T-helper 2 cell treated with Interferon-gamma antibody and Interleukin-4, amounts not matched to agents 100 ng/mL and 5 ng/mL, for 36 hours (primary cell): Measurements from ENCODE around the gene ITPR1. TPM values are rescaled to one million over a fixed set of nuclear protein-coding genes. Genes with fewer than 3 reads are reported as not detected.

Experiments
- intact Hi-C: fragments of 100-400 bp; cut with micrococcal nuclease; formaldehyde crosslinking; loops from one replicate; pipeline ENCODE4 v1.15.1; 2023
- total RNA-seq: library from RNA; stranded (reverse); gene quantifications from 2 replicates; pipeline ENCODE4 v1.2.3, GENCODE V29; 2022

Gene ITPR1
- total RNA-seq, 1 donor from 2014 or later, result 40.4 TPM

GRCh38 chr3:4508048-4508981 is 15.2 kb downstream of the ITPR1 start:
- intact Hi-C loops, result loop anchor here (5.0 kb wide), 1 partner anchor 206 kb away; the partner anchor contains the start of gene SETMAR

DNA sequence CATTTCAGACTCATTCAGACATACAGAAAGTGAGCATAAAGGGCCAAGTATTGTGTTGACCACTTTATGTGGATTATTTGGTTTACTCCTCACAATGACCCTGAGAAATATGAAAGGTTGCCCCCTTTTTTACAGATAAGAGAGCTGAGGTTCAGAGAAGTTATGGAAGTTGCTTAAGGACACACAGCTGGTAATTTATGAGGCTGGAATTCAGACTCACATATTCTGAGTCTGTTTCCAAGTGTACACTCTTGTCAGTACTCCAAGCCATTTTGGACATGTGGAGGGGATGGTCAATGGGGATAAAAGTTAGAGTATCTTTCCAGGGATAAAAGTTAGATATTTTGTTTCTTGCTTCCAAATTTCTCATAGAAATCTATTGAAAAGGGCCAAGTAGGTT is 15.9 kb downstream of the ITPR1 start:
- intact Hi-C loops, result loop anchor here (5.0 kb wide), 1 partner anchor 207 kb away; the partner anchor contains the start of gene SETMAR

DNA sequence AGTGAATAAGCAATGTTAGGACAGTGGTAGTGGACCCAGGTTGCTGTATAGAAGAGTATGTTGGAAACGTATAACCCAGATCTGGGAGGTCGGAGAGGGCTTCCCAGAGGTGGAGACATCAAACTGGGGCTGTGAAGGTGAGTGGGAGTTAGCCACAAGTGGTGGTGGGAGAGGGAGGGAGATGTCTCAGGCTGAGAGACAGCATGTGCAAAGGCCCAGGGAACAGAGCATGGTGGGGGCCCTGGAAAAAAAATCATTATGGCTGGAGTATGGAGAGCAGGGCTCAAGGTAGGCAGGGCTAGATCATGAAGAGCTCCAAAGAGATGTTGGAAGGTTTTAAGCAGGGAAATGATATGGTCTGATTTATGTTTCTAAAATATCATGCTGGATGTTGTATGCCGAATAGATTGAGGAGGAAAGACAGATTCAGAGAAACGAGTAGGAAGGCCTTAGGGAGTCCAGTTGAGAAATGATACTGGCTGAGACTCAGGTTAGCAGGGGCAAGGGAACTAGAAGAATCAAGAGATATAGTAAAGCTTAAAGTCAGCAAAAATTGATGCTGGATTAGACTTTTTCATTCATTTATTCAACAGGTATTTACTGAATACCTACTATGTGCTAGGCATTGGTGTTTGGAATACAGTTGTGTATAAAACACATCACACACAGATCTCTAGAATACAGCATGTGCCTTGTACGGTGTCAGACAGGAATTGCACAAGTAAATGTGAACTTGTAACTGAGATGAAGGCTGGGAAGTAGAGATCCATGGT is 17.0 kb downstream of the ITPR1 start:
- intact Hi-C loops, result loop anchor here (5.0 kb wide), 1 partner anchor 208 kb away; the partner anchor contains the start of gene SETMAR

DNA sequence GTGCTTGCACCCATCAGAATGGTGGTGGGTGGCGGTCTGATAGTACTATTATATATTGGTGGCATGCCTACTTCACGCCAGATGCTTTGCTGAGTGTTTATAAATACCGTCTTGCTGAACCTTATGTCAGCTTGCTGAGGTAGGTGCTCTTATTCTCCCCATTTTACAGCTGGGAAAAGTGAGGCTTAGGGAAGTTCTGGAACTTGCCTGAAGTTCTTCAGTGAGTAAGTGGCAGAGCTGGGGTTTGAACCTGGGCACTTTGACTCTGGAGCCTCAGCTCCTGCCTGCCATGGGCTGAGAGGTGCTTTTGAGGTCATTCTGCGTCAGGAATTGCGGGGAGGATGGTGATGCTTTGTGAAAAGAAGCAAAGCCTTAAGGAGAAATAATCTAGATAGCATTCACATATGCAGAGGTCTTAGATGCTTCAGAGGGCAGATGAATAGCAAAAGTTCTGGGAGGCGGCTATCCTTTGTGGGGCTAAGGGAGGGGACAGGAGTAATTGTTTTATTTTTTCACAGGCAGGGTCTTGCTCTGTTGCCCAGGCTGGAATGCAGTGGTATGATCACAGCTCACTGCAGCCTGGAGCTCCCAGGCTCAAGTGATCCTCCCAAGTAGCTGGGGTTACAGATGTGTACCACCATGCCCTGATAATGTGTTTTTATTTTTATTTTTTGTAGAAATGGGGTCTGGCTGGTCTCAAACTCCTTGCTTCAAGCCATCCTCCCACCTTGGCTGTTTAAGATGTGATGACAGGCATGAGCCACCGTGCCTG is 18.5 kb downstream of the ITPR1 start:
- intact Hi-C loops, result no loop called here

DNA sequence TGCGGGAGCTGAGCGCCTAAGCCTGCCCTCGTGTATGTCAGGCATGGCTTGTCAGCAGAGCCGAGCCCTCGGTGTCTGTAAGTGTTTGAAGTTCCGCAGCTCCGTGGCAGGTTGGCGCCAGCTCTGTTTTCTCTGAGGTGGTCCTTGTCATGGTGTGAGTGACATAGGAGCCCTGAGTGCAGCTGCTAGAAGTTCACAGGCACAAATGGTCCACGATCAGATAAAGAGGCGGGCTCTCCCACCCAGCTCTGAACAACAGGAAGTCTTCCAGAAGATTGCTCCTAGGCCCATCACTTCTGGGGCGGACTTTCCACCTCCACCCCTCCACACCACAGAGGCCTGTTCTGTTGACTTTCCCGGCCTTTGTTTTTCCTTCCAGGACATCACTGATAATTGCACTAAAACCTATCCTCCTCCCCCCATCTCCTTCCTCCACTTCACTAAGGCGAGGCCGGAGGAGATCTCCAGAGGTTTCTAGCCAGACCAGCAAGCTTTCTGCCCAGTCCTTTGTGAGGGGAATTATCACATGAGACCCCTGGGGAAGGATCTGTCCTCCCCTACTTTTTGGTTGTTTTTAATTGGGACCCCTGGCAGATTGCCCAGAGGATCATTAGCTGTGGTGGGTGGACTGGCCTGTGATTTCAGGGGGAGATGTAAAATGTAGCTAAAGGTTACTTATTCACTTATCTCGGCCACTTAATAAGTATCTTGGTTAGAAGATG is 19.9 kb downstream of the ITPR1 start:
- intact Hi-C loops, result no loop called here

DNA sequence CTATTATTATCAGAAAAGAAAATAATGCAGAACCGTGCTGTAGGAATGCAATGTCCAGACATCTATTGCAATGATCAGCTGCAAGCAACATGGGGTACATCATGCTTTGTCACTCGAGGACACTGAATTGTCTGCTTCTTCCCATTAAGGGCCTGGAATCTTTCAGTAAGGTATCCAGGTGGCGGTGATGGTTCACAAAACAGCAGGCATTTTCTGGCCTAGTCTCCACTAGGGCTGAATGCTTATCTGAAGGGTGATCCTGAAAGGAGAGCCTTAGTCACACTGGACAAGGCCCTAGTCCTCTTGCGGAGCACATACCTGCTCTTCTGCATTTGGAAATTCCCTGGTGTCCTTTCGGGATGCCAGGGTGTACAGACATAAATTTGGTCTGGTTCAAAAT is 21.2 kb downstream of the ITPR1 start:
- intact Hi-C loops, result no loop called here

GRCh38 chr3:4514916-4515315 is 21.8 kb downstream of the ITPR1 start:
- intact Hi-C loops, result loop anchor here (5.0 kb wide), 1 partner anchor 67 kb away; no protein-coding TSS in a partner anchor

DNA sequence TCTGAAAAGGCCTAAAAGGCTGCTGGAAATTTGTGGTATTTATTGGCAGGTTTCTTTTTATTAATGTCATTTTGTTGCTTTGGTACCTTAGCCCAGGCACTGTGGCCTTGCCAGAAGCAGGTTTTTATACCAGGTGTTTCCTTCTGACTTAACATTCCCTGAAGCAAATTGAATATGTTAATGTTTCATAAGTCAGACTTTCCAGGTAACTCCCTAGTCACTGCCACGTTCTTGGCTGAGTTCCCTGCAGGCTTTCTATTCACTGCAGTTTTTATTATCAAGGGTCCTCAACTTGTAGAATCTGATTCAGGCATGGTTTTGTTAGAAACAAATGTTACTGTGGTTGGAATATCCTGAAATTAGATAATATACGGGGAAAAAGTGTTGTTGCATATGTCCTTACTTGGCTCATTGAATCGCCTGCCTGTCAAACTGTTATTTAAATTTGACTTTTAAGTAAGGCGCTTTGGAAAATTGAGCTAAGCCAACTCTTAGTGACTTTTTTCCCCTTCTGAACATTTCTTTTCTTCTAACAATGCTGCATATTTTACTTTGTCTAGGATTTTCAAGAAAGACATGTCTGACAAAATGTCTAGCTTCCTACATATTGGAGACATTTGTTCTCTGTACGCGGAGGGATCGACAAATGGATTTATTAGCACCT is 22.9 kb downstream of the ITPR1 start:
- intact Hi-C loops, result loop anchor here (5.0 kb wide), 1 partner anchor 66 kb away; no protein-coding TSS in a partner anchor

DNA sequence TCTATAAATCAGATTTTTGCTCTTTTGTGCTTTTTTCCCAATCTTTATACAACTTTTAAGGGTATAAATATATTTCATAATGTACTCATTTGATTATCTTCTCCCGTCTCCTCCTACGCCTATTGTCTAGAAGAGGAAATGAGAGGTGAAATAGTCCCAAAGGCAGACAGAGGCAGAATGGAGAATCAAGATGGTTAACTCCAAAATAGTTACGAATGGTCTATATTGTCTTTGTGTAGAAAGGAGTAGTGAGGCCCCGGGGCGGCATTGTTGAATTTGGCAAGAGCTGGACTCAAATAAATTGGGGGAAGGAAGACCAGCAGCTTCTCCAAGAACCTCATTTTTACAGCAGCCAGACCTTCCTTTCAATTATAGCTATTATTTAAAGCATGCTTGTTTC is 23.9 kb downstream of the ITPR1 start:
- intact Hi-C loops, result loop anchor here (5.0 kb wide), 1 partner anchor 65 kb away; no protein-coding TSS in a partner anchor

DNA sequence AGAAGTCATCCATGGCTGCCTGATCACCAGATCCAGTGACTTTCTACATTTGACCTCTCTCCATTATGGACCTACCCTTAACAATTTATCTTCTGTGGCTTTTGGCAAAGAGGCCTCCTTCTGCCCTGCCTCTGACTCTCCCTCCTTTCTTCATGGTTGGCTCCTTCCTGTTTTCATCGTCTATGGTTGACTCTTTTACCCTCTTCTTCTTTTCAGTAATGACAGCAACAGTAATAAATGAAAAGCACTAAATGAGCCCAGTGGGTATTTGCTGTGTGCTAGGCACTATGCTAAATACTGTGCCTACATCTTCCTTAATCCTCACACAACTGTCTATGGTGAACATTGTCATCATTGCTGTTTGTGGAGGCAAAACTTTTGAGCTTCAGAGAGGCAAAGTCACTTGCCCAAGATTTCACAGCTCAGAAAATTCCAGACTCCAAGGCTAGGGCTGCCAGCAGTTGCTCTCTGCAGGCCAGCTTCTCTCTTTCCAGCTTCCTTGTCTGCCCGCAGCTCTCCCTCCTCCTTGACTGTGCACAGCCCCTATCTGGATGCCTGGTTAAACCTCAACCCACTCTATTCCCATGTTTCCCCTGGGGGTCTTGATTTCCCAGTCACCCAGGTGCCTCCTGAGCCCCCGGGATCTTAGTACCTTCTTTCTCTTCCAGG is 24.6 kb downstream of the ITPR1 start:
- intact Hi-C loops, result loop anchor here (2.0 to 5.0 kb wide), 2 partner anchors 51 to 65 kb away; partner anchors contain the start of gene SUMF1

DNA sequence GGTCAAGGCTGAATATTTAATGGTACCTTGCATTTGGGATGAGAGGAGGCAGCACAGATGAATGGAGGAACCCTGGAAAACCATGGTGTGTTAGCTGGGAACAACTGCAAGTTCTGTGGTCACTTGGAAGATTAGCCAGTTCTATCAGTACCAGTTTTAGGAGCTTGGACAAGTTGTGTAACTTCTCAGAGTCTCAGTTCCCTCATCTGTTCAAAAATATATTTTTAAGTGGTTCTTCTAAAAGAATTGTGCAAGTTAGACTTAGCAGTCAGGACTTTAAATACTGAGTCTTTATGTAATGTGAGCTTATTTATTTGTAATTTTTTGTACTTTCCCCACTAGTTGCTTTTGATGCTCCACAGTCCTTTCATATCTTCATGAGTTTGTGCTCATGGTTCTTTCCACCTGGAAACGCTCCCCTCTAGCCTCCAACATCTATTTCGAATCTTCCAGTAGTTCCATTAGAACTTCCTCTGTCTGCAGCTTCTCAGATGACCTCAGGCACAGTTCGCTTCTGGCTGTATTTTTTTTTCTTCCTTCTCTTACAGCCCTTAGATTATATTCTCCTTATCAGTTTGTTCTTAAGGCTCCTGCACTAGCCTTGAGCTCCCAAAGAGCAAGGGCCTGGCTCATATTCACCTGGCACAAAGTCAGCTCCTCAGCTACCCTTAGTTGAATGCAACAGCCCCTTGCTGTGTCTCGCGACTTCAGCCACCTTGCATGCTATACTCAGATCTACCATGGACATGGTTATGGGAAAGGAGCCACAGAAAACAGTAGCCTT is 27.1 kb downstream of the ITPR1 start:
- intact Hi-C loops, result no loop called here

- intact Hi-C loops, result no loop called here
Observed at GRCh38 chr3:4522947-4523346, 29.8 kb downstream of the ITPR1 start.

DNA sequence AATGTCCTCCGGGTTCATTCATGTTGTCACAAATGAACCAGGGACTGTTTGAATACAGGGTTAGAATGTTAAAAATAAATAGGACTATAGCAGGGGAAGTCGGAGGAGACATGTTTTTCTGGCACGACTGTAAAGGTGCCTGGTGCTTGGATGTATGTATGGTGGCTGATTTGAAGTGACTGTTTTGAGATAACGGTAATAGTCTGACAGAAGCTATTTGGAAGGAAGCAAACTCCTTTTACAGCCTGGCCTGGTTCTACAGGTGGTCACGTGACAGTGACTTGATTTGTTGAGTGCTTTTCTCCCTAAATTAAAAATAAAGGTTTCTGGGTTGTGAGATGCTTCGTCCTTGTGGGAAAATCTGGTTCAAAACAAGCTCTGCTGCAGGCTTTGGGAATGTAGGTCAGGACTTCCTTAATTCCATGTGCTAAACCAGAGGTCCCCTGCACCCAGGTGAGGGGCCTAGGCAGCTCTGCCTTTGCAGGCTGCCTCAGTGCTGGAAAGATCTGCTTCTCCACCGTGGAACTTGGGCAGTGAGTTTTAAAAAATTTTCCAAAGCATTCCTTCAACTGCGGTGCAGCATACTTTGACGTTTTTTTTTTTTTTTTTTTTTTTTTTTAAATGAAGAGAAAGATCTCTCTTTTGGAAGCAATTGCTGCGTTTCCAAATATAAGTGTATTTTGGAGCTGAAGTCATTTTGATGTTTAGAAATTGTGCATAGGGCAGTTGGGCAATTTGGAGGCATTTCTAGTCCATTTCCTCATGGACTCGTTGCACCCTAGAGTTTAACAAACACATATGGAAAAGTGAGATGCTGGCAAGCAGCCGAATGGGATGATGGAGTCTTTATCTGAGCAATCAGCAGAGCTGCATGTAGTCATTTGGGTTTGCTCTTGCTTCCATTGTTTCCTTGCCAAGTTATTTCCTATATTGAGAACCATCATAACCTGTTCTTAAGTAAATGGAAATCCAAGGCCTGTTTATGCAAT is 30.9 kb downstream of the ITPR1 start:
- intact Hi-C loops, result no loop called here

DNA sequence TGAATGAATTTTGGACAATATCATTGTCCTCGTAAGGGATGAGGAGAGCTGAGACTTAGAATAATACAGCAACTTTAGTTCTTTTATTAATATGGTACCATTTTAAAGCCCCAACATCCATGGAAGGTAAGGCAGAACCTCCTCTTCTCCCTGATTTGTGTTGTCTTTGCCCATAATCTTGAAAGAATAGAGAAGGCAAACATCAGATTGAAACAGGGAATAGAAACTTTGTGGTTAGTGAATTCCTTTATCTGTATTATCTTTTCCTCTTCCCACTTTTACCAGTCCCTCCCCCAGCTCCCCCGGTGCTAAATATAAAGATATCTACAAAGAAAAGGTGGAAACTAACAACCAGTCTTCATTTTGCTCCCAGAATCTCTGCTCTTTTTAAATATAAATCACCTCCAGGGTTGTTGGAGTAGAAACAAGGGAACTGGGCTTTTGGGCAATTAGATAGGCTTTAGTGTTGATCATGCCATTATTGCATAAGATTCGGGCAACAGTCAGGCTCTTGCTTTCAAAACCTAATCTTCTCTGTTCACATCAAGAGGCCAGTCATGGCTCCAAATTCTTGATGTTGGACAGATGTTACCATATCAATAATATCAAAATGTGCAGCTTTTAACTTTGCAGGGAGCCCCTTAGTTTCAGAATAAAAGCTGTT is 32.5 kb downstream of the ITPR1 start:
- intact Hi-C loops, result no loop called here

DNA sequence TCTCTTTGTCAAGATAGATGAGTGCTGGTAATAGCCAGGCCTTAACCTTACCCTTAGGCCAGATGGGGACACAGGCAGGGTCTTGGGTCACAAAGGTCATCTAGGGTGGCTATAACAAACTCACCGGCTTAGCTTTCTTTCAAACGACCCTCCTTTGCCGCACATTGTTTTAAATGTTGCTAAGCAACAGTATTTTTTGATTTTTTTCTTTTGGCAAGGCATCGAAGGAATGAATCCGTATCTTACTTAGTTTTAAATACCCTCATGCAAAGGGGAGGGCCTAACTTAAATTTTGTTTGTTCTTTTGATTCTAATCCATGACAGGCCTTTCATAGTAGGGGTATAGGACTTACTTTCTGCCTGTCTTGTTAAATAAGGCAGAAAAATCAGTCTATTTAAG is 35.2 kb downstream of the ITPR1 start:
- intact Hi-C loops, result no loop called here

- intact Hi-C loops, result no loop called here
Observed at GRCh38 chr3:4528819-4529600, 35.9 kb downstream of the ITPR1 start.
